WI38 (cell line): Measurements from ENCODE around the gene DHRS3.

ENCODE experiments used
- H3K4me3 ChIP-seq: 2 replicates; pipeline ENCODE4 v1.5.1; 2011; ENCODE audit warnings: low read depth, mild to moderate bottlenecking, control low read depth, low read length
- CTCF ChIP-seq: IDR thresholded peaks from 2 replicates; pipeline ENCODE4 v1.5.1; 2012; ENCODE audit warnings: low read depth, mild to moderate bottlenecking, control low read depth, low read length

DHRS3 gene

GRCh38 chr1:12573015-12573825 lies 44.8 kb downstream of the DHRS3 start:
- no peak overlapping the region for H3K4me3 ChIP-seq
- no peak for TF ChIP-seq CTCF

GRCh38 chr1:12572522-12572921 lies 45.5 kb downstream of the DHRS3 start:
- TF ChIP-seq CTCF = no peak
- no peak overlapping the region for H3K4me3 ChIP-seq

GRCh38 chr1:12570291-12570690 lies 47.7 kb downstream of the DHRS3 start:
- TF ChIP-seq CTCF = no peak
- no peak overlapping the region for H3K4me3 ChIP-seq

GRCh38 chr1:12568009-12568767 lies 49.8 kb downstream of the DHRS3 start:
- no peak for TF ChIP-seq CTCF
- H3K4me3 ChIP-seq = no peak overlapping the region

GRCh38 chr1:12567288-12567819 lies 50.7 kb downstream of the DHRS3 start:
- no peak for TF ChIP-seq CTCF
- no peak overlapping the region for H3K4me3 ChIP-seq

GRCh38 chr1:12566484-12567287 lies 51.3 kb downstream of the DHRS3 start:
- TF ChIP-seq CTCF = no peak
- no peak overlapping the region for H3K4me3 ChIP-seq
